Body of pancreas (tissue), 4 donors: ENCODE data around the gene SPHK2.

Experiments
- CTCF ChIP-seq, 7 experiments: fragments of 450-650 bp in 4 of 7; fragments of 200-600 bp in 3 of 7; sonication (generic) in 3 of 7; IDR thresholded peaks; one replicate each; pipeline ENCODE4 v1.5.1; 2016 to 2019; ENCODE audit warnings: antibody characterized with exemption in 7 of 7
- POLR2A ChIP-seq, 3 donors: fragments of 450-650 bp; IDR thresholded peaks; one replicate each; pipeline ENCODE4 v1.6.1; 2016; ENCODE audit warnings: antibody characterized with exemption in 3 of 3, mild to moderate bottlenecking in 2 of 3

GRCh38 chr19:48645620-48646000 lies 26.3 kb downstream of the SPHK2 start:
- TF ChIP-seq CTCF (IDR thresholded peaks at IDR 0.05) (peak in 1 of 7 experiments; percentile 2), POLR2A (IDR thresholded peaks at IDR 0.05) (no peak)
